Activated naive CD8-positive, alpha-beta T cell treated with anti-CD3 and anti-CD28 coated beads, Interleukin-2, amount 50 U/mL, for 24 hours (primary cell): ENCODE data around the gene SAE1.

Experiments used
- ATAC-seq: fragments of 150-1000 bp; cut with Tn5 transposase; one replicate; pipeline ENCODE4 v1.10.0; 2021
- DNase-seq: peaks from one replicate; pipeline ENCODE4 v3.0.0; 2021
- H3K27ac Mint-ChIP-seq: one replicate; pipeline ENCODE4 v1.8.0; 2021; ENCODE audit warnings: mild to moderate bottlenecking, mixed read lengths
- H3K27me3 Mint-ChIP-seq: one replicate; pipeline ENCODE4 v1.8.0; 2021; ENCODE audit warnings: mixed read lengths
- H3K36me3 Mint-ChIP-seq: one replicate; pipeline ENCODE4 v1.8.0; 2021; ENCODE audit warnings: low read depth, mixed read lengths
- H3K4me1 Mint-ChIP-seq: one replicate; pipeline ENCODE4 v1.8.0; 2021; ENCODE audit warnings: mixed read lengths
- H3K4me3 Mint-ChIP-seq: one replicate; pipeline ENCODE4 v1.8.0; 2021; ENCODE audit warnings: mild to moderate bottlenecking, moderate library complexity, mixed read lengths
- H3K9me3 Mint-ChIP-seq: one replicate; pipeline ENCODE4 v1.8.0; 2021; ENCODE audit warnings: mixed read lengths

The SAE1 gene

GRCh38 chr19:47153266-47153665 lies 22.6 kb downstream of the SAE1 start:
- no peaks in the 10 kb centered on the region for H3K27me3 Mint-ChIP-seq
- no peak overlapping the region for H3K27ac Mint-ChIP-seq
- H3K4me1 Mint-ChIP-seq: peaks cover 47% of the 10 kb centered on the region
- H3K36me3 Mint-ChIP-seq: peaks cover 66% of the 10 kb centered on the region
- ATAC-seq (no peak), DNase-seq (no peak)
- H3K9me3 Mint-ChIP-seq: no peaks in the 10 kb centered on the region
- H3K4me3 Mint-ChIP-seq: no peak overlapping the region

- Mint-ChIP-seq H3K9me3 (no peaks in the 10 kb centered on the region), H3K27me3 (no peaks in the 10 kb centered on the region), H3K4me3 (no peak overlapping the region), H3K36me3 (peaks cover 72% of the 10 kb centered on the region), H3K4me1 (peaks cover 57% of the 10 kb centered on the region), H3K27ac (peak overlapping the region; percentile 25)
- ATAC-seq (no peak), DNase-seq (no peak)
These were observed 24.5 kb downstream of the SAE1 start for GRCh38 chr19:47155148-47155547.

DNA sequence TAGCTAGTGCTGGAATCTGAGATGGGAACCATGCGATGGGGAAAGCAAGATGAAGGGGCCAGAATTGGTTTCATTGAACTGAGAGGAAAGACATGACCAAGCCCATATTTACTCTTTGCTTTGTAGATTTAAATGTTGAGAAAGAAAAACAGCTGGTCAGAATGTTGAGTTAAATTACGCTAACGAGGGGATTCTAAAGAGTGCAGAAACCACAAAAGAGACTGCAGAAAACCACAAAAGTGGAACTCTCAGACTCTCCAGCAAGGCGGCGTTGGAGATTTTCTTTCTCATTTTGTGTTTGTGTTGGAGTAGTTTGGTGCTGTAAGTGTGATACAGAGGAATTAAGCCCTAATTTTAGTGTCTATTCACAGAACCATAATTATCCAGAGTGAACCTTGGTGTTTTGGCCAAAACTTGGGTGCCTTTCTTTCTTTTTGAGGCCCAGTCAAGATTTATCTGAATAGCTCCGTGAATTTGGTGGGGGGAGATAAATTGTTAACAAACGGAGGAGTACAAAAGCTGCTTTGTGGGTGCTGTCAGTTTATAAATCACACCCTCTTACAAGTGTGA lies 26.3 kb downstream of the SAE1 start:
- H3K27ac Mint-ChIP-seq: peak overlapping the region; percentile 85
- H3K36me3 Mint-ChIP-seq: peaks cover 67% of the 10 kb centered on the region
- no peaks in the 10 kb centered on the region for H3K27me3 Mint-ChIP-seq
- DNase-seq: no peak
- peak; percentile 38 for ATAC-seq
- H3K4me3 Mint-ChIP-seq: peak overlapping the region; percentile 63
- peaks cover 67% of the 10 kb centered on the region for H3K4me1 Mint-ChIP-seq
- no peaks in the 10 kb centered on the region for H3K9me3 Mint-ChIP-seq

DNA sequence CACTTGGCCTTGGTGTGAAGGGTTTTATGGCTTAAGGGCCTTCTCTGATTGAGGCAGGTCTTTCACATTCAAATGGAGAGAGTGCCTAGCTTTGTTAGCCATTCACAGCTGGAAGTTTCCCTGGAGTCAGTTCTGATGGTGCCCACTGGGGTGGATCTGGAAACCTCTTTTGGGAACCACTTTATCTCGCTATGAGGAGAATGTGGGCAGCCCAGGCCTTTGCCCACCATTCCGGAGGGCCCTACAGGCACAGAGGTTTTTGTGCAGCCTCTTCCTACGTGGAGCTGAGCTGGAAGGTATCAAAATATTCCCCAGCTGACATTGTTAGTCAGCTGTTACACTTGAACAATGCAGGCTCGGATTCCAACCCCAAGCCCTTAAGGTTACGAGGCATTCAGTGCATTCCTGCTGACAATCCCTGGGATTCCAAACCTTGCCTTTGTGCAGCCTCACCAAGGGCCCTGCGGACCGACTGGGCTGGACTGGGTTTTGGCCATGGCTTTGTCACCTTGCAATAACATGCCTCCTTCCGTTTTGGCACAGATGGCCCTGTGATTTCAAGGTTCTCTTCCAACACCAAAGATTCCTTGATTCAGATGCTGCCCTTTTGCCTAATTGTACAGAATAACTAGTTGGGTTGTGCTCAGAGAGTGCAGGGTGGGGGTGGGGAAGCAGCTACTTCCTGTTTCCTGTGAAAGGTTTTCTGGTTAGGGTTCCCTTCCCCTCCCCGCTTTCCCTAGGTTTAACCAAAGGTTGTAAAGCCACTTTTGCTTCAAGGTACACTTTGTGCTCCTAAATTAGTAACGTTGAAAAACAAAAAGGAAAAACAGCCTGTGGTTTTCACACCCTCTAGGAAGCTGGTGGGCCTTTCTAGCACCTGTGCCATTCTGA lies 27.0 kb downstream of the SAE1 start:
- Mint-ChIP-seq H3K4me3 (peak overlapping the region; percentile 63), H3K27ac (peak overlapping the region; percentile 92), H3K9me3 (no peaks in the 10 kb centered on the region), H3K4me1 (peaks cover 74% of the 10 kb centered on the region), H3K36me3 (peaks cover 62% of the 10 kb centered on the region), H3K27me3 (no peaks in the 10 kb centered on the region)
- ATAC-seq (peak; percentile 20), DNase-seq (peak; percentile 41)

DNA sequence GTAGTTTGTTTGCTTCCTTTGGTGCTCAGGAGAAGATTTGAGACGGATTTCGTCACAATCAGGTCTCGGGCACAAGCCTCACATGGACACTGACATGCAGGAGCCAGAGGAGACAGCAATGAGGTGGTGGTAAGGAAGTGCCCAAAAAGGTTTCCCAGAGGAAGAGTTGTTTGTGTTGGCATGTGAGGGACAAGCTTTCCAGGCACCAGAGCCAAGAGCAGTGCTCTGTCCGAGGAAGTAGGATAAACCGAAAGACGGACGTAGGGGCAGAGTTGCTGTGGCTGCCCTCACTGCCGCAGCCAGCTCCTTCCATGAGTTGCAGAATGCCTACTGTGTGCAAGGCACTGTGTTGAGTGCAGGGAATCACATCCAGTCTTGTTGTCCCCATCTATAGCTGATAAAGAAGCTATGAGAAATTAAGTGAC lies 27.7 kb downstream of the SAE1 start:
- ATAC-seq (no peak), DNase-seq (no peak)
- Mint-ChIP-seq H3K27ac (peak overlapping the region; percentile 92), H3K9me3 (no peaks in the 10 kb centered on the region), H3K4me1 (peaks cover 75% of the 10 kb centered on the region), H3K36me3 (peaks cover 56% of the 10 kb centered on the region), H3K4me3 (peak overlapping the region; percentile 63), H3K27me3 (no peaks in the 10 kb centered on the region)

DNA sequence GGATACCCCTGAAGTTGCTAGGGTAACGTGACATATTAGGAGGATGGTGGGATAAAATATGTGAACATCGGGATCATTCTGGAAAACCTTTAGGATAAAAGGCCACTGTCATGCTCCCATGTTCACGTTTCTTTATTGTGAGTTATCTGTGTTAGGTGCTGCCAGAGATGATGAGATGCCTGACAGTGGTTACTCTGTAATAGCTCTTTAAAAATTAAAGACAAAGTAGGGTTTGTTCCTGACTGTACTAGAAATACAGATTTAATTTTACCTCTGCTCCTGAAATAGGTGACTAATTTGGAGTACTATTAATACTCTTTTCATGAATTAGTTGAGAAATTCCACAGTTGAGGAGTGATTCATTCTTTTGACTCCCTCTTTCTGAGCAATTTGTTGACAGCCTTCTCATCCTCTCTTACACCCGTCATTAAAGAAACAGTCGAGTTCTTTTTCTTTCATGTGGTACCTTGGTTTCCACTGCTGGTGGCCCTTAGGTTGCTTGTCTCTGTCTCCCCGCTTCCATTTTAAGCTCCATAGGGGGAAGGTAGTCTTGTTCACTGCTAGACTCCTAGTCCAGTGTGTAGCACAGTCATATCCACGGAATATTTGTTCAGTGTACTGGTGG lies 28.4 kb downstream of the SAE1 start:
- Mint-ChIP-seq H3K27ac (peak overlapping the region; percentile 92), H3K4me1 (peaks cover 75% of the 10 kb centered on the region), H3K27me3 (no peaks in the 10 kb centered on the region), H3K9me3 (no peaks in the 10 kb centered on the region), H3K4me3 (peak overlapping the region; percentile 63), H3K36me3 (peaks cover 54% of the 10 kb centered on the region)
- ATAC-seq: peak; percentile 93
- DNase-seq: no peak

GRCh38 chr19:47161876-47162489 lies 31.3 kb downstream of the SAE1 start:
- H3K27me3 Mint-ChIP-seq: no peaks in the 10 kb centered on the region
- no peak for DNase-seq
- peaks cover 59% of the 10 kb centered on the region for H3K4me1 Mint-ChIP-seq
- no peak overlapping the region for H3K27ac Mint-ChIP-seq
- no peaks in the 10 kb centered on the region for H3K9me3 Mint-ChIP-seq
- no peak for ATAC-seq
- H3K36me3 Mint-ChIP-seq: peaks cover 52% of the 10 kb centered on the region
- H3K4me3 Mint-ChIP-seq: no peak overlapping the region

DNA sequence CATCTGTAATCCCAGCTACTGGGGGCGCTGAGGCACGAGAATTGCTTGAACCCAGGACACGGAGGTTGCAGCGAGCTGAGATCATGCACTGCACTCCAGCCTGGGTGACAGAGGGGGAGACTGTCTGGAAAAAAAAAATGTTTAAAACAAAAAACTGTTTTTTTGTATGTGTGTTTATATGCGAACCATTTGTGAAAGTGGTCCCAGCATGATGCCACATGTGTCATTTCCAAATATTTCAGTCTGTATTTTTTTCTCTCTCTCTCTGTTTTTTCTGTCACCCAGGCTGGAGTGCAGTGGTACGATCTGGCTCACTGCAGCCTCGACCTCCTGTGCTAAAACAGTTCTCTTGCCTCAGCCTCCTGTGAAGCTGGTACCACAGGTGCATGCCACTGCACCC lies 37.4 kb downstream of the SAE1 start:
- Mint-ChIP-seq H3K4me1 (peaks cover 16% of the 10 kb centered on the region), H3K27ac (no peak overlapping the region), H3K4me3 (no peak overlapping the region), H3K27me3 (no peaks in the 10 kb centered on the region), H3K9me3 (no peaks in the 10 kb centered on the region), H3K36me3 (peaks cover 48% of the 10 kb centered on the region)
- no peak for DNase-seq
- ATAC-seq: no peak

GRCh38 chr19:47172666-47173455 lies 42.2 kb downstream of the SAE1 start:
- no peak for ATAC-seq
- Mint-ChIP-seq H3K4me3 (no peak overlapping the region), H3K27me3 (no peaks in the 10 kb centered on the region), H3K4me1 (peaks cover 42% of the 10 kb centered on the region), H3K27ac (peak overlapping the region; percentile 54), H3K9me3 (no peaks in the 10 kb centered on the region), H3K36me3 (peaks cover 66% of the 10 kb centered on the region)
- DNase-seq: no peak

DNA sequence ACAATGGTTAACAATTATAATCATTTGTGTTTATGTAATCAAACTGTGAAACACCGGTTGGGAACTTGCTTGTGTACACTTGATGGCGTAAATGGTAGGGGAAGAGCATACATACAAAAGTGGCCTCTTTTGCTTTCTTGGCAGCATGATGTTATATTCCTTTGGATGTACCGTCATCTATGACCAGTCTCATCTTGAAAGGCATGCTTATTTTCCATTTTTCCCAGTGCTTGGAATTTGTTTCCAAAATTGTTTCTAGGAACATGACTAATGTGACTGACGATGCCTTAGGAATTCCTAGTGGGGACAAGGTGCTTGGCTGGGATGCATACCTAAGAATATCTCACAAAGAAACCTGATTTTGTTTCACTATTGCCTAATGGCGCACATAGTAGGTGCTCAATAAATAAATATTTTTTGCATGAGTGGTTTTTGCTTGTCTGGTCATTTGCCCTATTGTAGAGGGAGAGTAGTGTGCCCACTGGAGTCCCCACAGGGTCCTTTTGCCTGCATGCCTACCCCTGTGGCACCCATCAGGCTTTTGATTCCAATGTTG lies 45.5 kb downstream of the SAE1 start:
- H3K27me3 Mint-ChIP-seq: no peaks in the 10 kb centered on the region

DNA sequence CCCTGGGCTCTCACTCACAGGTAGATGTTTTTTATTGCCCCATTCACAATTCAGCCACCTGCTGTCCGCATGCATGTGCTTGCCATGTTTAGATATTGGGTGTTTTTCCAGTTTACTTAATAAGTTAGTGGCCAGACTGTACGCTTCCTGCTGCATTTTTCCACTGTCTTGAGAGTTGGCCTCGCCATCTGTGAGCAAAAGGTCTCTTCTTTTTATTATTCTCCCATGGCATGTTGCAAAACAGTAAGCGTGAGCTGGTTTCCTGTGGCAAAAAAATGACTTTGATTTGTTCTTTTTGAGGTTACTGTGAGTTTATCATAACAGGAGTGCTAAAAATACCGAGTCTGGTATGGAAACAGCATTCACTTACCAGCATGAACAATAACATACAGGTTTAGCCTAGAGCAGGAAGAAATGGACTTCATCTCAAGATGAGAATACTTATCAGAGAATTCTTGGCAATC lies 46.0 kb downstream of the SAE1 start:
- peak overlapping the region; percentile 40 for H3K4me3 Mint-ChIP-seq
- peak; percentile 83 for ATAC-seq
- peak overlapping the region; percentile 87 for H3K27ac Mint-ChIP-seq
- H3K27me3 Mint-ChIP-seq: no peaks in the 10 kb centered on the region
- peaks cover 61% of the 10 kb centered on the region for H3K36me3 Mint-ChIP-seq
- H3K9me3 Mint-ChIP-seq: no peaks in the 10 kb centered on the region
- peaks cover 61% of the 10 kb centered on the region for H3K4me1 Mint-ChIP-seq
- peak; percentile 28 for DNase-seq

More for the DNA sequence above, 45.5 kb downstream of the SAE1 start:
- DNase-seq (no peak), ATAC-seq (no peak)
- Mint-ChIP-seq H3K4me3 (peak overlapping the region; percentile 40), H3K36me3 (peaks cover 61% of the 10 kb centered on the region), H3K27ac (peak overlapping the region; percentile 87), H3K4me1 (peaks cover 61% of the 10 kb centered on the region), H3K9me3 (no peaks in the 10 kb centered on the region)

- Mint-ChIP-seq H3K4me3 (no peak overlapping the region), H3K36me3 (peaks cover 66% of the 10 kb centered on the region), H3K9me3 (no peaks in the 10 kb centered on the region), H3K27me3 (no peaks in the 10 kb centered on the region), H3K27ac (peak overlapping the region; percentile 29), H3K4me1 (peaks cover 89% of the 10 kb centered on the region)
- ATAC-seq: no peak
- DNase-seq: no peak
These were observed 49.1 kb downstream of the SAE1 start for GRCh38 chr19:47179653-47180310.

- Mint-ChIP-seq H3K9me3 (no peaks in the 10 kb centered on the region), H3K27ac (peak overlapping the region; percentile 59), H3K4me3 (no peak overlapping the region), H3K4me1 (peaks cover 86% of the 10 kb centered on the region), H3K36me3 (peaks cover 54% of the 10 kb centered on the region), H3K27me3 (no peaks in the 10 kb centered on the region)
- DNase-seq (no peak), ATAC-seq (no peak)
These were observed 53.0 kb downstream of the SAE1 start for GRCh38 chr19:47183601-47184000.
